ENCODE measurements around the gene NFKB1.
"Not testable (repeated sequence)": the region's sequence is repeated elsewhere in the genome, so short reads cannot be mapped to it uniquely, and the experiment has no call there.

NFKB1 gene

DNA sequence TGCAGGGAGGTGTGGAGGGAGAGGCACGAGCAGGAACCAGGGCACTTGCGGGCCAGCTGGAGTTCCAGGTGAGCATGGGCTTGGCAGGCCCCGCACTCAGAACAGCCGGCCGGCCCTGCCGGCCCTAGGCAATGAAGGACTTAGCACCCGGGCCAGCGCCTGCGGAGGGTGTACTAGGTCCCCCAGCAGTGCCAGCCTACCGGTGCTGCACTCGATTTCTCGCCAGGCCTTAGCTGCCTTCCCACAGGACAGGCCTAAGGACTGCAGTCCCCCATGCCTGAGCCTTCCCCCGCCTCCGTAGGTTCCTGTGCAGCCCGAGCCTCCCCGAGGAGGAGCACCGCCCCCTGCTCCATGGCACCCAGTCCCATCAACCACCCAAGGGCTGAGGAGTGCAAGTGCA, 18.0 kb upstream of the NFKB1 start:
- TF ChIP-seq CTCF (IDR thresholded peaks at IDR 0.05; ENCODE audit: insufficient read depth, missing control alignments) = no peak
- FAIRE-seq (no peak), DNase-seq (ENCODE audit: insufficient read length, low spot score) (no peak)

DNA sequence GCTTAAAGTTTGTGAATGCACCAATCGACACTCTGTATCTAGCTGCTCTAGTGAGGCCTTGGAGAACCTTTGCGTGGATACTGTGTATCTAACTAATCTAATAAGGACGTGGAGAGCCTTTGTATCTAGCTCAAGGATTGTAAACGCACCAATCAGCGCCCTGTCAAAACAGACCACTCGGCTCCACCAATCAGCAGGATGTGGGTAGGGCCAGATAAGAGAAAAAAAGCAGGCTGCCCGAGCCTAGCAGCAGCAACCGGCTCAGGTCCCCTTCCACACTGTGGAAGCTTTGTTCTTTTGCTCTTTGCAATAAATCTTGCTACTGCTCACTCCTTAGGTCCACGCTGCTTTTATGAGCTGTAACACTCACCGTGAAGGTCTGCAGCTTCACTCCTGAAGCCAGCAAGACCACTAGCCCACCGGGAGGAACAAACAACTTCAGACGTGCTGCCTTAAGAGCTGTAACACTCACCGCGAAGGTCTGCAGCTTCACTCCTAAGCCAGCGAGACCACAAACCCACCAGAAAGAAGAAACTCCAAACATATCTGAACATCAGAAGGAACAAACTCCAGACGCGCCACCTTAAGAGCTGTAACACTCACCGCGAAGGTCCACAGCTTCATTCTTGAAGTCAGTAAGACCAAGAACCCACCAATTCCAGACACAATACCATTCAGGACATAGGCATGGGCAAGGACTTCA, 17.0 kb upstream of the NFKB1 start:
- not testable (repeated sequence) for DNase-seq (ENCODE audit: insufficient read length, low spot score); FAIRE-seq

- no peak for TF ChIP-seq CTCF (IDR thresholded peaks at IDR 0.05; ENCODE audit: insufficient read depth, missing control alignments)
- no peak for DNase-seq (ENCODE audit: insufficient read length, low spot score)
- FAIRE-seq = no peak
These were observed 8.5 kb upstream of the NFKB1 start for GRCh38 chr4:102492531-102493241.

- no peak for TF ChIP-seq CTCF (IDR thresholded peaks at IDR 0.05; ENCODE audit: insufficient read depth, missing control alignments)
- DNase-seq (ENCODE audit: insufficient read length, low spot score) (no peak), FAIRE-seq (no peak)
These were observed 7.9 kb upstream of the NFKB1 start for GRCh38 chr4:102493257-102493656.

- FAIRE-seq (no peak), DNase-seq (ENCODE audit: insufficient read length, low spot score) (no peak)
- TF ChIP-seq CTCF (IDR thresholded peaks at IDR 0.05; ENCODE audit: insufficient read depth, missing control alignments) = no peak
These were observed 7.4 kb upstream of the NFKB1 start for GRCh38 chr4:102493794-102494193.

- DNase-seq (ENCODE audit: insufficient read length, low spot score) (no peak), FAIRE-seq (no peak)
- no peak for TF ChIP-seq CTCF (IDR thresholded peaks at IDR 0.05; ENCODE audit: insufficient read depth, missing control alignments)
These were observed 6.6 kb upstream of the NFKB1 start for GRCh38 chr4:102494603-102495002.

DNA sequence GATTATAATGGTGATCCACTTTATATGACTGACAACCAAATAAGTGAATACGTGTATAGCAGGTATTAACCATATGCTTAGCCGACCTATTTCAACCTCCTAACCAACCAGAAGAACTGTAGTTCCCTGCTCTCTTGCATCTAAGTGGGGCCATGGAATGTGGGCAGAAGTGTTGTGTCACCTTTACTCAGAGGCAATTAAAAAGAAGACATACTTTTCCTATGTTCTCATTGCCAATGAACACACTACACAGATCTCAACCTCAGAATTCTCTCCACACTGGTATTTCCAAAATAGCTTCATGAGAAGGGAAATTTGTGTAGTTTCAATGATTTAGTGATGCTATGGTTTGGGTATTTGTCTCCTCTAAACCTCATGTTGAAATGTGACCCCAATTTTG, 3.2 kb upstream of the NFKB1 start:
- no peak for TF ChIP-seq CTCF (IDR thresholded peaks at IDR 0.05; ENCODE audit: insufficient read depth, missing control alignments)
- no peak for FAIRE-seq
- no peak for DNase-seq (ENCODE audit: insufficient read length, low spot score)

Data from D721Med (cell line).